Measurements from ENCODE around the gene CISD3.

- TF ChIP-seq HOXA7 (CRISPR knock-in tag; IDR thresholded peaks at IDR 0.05; ENCODE audit: borderline replicate concordance): no peak
- TF ChIP-seq KLF7 (tag by site-specific recombination; IDR thresholded peaks at IDR 0.05; ENCODE audit: borderline replicate concordance): no peak
- TF ChIP-seq CTCF (tag by site-specific recombination; IDR thresholded peaks at IDR 0.05): peak; percentile 92
- no peak for TF ChIP-seq ZNF214 (tag by site-specific recombination; IDR thresholded peaks at IDR 0.05; ENCODE audit: borderline replicate concordance)
Observed at GRCh38 chr17:38735161-38735997, 5.2 kb downstream of the CISD3 start.

Measured in HEK293 (cell line).